ENCODE data around the gene MGMT.

DNA sequence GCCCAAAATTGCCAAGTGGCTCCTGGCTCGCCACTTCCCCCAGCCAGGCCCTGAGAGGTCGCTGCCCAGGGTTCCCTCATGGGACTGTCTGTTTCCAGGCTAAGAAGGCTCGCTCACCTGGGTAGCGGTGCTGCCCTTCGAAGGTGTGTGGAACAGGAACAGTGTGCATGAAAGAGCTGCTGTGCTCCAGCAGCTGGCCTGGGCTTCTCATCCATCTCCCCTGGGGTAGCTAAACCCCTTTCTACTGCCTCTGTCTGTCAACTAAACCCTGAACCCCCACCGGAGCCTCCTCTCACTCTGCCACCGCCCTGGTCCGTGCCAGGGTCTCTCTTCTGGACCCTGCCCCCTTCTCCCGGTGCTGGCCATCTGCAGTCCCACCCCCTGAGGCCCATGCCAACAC is 344.2 kb downstream of the MGMT start:
- TF ChIP-seq YY1 (IDR thresholded peaks at IDR 0.05; ENCODE audit: insufficient read depth, insufficient read length) (no peak), ZNF274 (IDR thresholded peaks at IDR 0.05; ENCODE audit: low read depth, low read length) (no peak)
